ENCODE measurements around the gene SPSB1.

- TF ChIP-seq CTCF (IDR thresholded peaks at IDR 0.05): no peak
- TF ChIP-seq POLR2A (IDR thresholded peaks at IDR 0.05): no peak
Measured at GRCh38 chr1:9345922-9346321, 53.2 kb downstream of the SPSB1 start.

All from Peyer's patch (tissue), 4 donors.